HG03039 (cell line): ENCODE data around the gene B3GNT2.
"Not testable (repeated sequence)": the region's sequence is repeated elsewhere in the genome, so short reads cannot be mapped to it uniquely, and the experiment has no call there.

Experiments used
- ATAC-seq: cut with Tn5 transposase; IDR thresholded peaks from one replicate; pipeline ENCODE4 v1.9.1; 2021; ENCODE audit warnings: mild to moderate bottlenecking, moderate library complexity; ENCODE audit not compliant: unreplicated experiment

Gene B3GNT2, protein sequence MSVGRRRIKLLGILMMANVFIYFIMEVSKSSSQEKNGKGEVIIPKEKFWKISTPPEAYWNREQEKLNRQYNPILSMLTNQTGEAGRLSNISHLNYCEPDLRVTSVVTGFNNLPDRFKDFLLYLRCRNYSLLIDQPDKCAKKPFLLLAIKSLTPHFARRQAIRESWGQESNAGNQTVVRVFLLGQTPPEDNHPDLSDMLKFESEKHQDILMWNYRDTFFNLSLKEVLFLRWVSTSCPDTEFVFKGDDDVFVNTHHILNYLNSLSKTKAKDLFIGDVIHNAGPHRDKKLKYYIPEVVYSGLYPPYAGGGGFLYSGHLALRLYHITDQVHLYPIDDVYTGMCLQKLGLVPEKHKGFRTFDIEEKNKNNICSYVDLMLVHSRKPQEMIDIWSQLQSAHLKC

DNA sequence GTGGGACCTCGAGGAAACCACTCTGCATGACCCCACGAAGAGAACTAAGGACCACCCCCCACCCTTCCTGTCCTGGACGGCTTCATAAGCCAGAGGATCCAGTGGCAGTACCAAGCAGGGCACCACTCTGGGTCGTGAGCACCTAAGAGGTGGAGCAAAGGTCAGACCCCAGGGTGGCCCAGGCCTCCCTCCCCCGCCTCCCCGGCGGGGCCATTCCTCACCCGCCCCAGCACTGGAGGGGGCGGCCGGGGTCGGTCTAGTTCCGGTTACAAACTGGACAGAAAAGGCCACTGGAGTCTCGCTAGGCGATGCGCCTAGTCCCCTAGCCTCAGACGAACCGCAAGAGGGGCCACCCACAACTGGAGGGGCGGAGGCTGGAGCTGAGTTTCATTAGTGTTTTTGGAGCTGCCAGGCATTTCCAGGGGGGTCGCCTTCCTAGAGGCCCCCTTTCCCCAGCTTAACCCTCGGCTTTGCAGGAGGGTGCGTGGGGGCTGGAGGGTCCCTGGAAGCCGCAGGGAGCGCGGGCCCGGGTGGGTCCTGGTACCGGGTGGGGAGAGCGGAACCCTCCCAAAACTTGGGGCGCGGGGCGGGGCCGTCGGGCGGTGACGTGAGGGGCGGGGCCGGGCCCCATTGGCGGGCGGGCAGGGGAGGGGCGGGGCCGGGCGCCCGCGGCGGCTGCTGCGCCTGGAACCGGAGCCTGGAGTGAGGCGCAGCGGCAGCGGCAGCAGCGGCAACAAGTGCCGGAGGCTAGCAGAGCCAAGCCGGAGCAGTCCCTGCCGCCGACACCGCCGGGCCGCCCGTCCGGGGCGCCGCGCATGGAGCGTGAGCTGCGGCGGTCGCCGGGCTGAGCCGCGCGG is at the start of gene B3GNT2:
B3GNT2 (plus strand) TSS at position 695 of the 857 bp plus-strand sequence. CDS start 26,106 bp downstream, outside the sequence.
- ATAC-seq = peak; percentile 40

DNA sequence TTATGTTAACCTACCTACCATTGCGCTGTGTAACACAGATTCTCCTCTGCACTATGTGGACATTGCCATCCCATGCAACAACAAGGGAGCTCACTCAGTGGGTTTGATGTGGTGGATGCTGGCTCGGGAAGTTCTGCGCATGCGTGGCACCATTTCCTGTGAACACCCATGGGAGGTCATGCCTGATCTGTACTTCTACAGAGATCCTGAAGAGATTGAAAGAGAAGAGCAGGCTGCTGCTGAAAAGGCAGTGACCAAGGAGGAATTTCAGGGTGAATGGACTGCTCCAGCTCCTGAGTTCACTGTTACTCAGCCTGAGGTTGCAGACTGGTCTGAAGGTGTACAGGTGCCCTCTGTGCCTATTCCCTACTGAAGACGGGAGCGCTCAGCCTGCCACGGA is 49.1 kb upstream of the B3GNT2 start:
- ATAC-seq = not testable (repeated sequence)

DNA sequence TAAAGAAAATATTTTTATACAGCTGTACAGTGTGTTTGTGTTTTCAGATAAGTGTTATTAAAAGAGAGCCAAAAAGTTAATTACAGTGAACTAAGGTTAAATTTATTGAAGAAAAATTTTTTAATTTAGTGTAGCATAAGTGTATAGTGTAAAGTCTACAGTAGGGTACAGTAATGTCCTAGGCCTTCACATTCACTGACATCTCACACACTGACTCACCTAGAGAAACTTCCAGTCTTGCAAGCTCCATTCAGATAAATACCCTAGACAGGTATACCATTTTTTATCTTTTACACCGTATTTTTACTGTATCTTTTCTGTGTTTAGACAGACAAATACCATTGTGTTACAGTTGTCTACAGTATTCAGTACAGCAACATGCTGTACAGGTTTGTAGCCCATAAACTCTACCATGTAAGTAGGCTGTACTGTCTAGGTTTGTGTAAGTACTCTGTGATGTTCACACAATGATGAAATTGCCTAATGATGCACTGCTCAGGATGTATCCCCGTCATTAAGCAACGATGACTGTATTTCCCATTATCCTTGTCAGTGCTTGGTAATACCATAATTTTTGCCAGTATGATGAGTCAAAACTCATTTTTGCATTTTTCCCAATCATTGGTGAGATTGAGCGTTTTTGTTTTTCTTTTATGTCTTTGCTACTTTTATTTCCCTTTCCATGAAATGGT is 48.2 kb upstream of the B3GNT2 start:
- no peak for ATAC-seq

DNA sequence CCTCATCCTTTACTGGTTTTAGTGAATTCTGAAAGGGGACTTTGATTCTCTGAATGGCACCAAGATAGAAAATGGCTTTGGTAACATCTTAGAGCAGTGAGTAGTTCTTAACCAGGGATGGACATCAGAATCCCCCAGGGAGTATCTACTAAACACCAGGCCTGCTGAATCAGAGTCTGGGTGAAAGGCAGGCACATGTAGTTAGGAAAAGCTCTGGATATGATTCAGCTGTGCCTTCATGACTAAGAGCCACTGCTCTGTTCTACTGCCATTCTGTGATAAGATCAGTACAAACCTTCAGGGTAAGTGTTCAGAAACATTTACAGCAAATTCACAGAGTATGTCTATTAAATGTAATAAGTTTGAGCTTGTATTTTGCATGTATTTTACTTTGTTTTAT is 46.2 kb upstream of the B3GNT2 start:
- no peak for ATAC-seq

DNA sequence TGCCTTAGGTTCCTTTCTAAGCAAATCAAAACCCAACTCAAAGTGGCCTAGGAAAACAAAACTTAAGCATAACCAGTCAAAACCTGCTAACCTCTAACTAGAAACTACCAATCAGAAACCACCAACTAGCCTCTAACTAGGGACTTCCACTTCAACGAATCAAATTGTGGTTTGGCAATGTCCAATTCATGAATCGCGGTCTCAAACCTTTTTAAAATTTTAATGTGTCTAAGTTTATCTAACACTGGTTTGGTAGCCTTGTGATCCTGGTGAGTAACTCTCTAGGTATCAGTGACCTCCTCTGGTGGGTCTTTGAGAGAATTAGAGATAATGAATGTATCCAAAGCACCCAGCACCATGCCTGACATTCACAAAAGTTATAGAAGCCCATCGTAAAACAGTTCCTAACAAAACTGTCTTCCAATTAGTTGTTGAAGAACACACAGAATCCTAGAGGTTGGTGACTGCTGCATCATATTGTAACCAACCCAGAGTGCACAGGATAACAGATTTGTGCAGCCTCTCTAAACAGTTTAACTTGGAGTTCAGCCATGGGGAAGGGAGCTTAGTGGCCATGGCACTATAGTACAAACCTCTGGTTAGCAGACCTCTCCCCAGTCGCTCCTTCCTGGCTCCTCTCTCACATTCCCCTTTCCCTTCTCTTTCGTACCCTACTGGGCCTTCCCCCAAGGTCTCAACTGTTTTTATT is 45.2 kb upstream of the B3GNT2 start:
- ATAC-seq = no peak

DNA sequence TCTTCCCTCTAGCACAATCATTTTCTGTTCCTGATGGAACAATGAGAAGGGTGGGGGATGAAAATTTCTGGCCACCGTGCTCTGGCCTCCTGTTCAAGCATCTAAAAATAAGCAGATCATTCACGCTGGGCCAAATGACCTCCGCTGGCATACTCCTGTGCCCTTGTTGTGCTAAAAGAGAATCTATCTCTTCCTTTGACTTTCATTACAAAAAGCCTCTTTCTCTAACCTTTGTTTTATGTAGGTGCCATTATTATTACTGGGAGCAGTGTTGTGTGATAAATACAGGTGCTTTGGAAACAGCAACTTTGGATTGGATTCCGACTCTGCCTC is 44.6 kb upstream of the B3GNT2 start:
- no peak for ATAC-seq

DNA sequence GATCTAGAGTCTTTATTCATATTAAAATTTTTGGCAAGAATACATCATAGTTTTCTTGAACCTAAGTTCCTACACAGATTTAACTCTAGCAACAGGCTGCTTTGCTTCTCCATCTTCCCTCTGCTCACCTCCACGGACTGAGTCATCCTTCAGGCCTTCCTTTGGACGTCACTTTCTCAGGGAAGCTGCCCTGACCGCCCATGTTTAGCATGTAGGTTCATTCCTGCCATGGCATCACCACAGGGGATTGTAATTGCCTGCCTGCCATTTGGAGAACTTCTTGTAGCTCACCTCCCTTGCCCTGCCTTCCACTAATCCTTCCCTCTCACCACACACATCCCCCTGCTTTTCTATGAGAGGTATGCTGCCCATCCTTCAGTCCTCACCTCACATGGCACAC is 43.9 kb upstream of the B3GNT2 start:
- ATAC-seq = no peak

DNA sequence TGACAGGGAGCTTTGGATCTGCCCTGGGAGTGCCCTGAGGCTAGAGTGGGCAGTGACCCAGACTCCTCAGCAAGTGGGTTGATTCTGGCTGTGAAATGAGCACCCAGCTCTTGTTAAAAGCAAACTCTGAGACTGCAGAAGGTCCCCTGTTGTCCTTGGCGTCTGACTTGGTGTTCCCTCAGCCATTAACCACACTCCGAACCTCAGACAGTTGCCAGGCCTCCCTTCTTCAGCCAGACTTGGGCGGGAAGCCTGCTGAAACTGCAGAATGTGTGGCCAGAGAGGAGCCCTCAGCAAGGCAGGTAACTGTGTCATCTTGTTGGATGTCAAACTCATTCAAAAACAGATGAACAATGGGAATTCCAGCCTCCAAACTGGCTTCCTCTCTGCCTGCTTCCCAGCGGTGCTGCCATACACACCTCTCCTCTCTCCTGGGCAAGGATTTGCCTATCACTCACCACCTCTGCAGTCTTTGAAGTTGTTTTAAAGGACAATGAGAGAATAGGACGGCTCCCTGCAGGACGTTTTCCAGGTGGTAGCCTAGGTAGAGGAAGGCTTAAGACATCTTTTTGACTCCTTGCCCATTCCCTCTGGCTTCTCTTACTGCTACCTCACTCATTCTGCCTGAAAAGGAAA is 38.9 kb upstream of the B3GNT2 start:
- no peak for ATAC-seq

DNA sequence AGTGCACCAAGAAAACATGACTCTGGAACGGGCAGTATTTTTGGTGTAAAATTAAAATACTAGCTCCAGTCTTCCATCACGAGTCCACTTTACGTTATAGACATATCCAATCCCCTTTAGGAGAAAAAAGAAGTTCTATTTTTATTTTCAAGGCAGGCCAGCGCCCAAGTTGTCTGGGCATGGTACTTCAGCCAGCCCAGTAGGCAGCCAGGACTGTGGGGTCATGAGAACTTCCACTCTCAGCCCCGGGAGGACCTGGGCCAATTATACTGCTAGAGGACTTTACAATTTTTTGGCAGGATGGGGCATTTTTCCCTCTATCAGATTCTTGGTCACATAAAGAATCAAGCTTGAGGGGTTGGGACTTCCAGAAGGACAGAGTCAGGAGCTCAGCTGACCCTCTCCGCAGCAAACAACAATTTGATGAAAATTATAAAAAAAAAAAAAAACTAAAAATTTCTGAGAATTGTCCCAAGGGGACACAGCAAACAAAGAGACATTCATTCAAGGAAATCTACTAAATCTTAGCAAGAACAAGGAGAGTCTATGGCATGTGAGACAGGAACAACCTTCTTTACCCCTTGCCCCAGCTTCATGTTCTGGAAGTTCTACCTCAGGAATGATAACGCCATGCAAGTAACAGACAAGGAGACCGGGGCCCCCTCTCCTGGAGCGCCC is 37.3 kb upstream of the B3GNT2 start:
- ATAC-seq = no peak

DNA sequence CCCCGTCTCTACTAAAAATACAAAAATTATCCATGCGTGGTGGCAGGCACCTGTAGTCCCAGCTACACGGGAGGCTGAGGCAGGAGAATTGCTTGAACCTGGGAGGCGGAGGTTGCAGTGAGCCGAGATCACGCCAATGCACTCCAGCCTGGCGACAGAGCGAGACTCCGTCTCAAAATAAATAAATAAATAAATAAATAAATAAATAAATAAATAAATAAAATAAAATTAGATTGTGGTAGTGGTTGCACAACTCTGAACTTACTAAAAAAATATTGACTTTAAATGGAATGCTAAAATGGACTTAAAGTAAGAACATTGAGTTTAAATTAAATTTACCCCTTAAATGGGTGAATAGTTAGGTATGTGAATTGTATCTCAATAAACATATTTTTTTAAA is 35.2 kb upstream of the B3GNT2 start:
- not testable (repeated sequence) for ATAC-seq

DNA sequence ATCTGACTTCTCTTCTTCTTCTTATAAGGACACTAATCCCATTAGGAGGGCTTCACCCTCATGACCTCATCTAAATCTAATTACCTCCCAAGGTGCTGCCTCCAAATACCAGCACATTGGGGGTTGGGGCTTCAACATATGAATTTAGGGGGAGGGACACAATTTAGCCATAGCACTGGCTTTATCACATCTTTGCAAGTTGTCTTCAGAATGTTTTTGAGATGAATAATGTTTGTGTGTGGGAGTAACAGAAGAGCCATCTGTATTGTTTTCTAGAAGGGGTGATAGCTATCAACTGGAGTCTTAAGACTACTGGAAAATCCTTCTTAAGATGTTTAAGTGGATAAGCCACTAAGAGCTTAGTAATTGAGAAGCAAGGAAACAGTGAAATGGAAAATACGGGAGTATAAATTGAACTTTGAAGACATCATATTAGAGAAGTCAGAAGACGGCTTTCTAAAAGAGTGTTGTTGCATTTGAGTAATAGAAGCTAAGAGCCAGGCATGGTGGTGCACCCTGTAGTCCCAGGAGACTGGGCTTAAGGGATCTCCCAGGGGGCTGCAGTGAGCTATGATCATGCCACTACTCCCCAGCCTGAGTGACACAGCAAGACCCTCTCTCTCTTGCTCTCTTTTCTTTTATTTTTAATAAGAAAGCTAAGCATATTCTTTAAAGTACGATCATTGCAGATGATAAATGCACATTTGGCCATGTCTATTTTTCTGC is 32.6 kb upstream of the B3GNT2 start:
- no peak for ATAC-seq

DNA sequence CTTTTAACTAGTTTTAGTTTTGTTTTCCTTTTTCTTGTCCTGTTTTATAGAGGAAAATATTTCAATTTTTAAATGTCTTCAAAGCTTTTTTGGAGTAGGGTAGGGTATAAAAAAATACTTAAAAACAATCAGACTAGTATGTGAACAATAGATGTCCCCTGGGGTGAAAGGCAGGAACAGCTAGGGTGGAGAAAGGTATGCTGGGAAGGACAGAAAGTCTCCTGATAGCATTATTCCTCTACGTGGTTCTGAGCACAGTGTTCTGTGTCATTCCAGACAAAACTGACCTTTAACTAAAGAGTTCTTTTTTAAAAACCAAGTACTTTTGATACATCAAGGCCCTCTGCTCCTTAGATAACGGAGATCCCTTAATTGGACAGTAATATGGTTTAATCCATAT is 32.1 kb upstream of the B3GNT2 start:
- ATAC-seq = no peak

DNA sequence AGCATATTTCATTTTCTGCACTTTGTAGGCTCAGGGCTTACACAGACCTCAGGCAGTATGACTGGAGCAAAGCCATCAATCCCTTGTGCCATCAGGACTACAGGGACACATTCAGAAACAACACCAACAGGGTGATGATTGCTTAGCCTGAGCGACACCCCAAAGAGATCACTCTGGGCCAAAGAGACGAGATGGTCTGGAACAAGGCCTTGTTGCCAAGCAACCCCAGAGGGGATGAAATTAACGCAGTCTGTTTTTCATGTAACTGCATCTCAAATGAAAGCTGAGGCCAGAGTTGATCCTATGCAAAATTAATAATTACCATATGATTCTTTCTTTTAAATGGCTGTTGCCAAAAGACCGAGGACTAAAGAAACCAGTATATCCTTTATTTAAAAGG is 20.2 kb upstream of the B3GNT2 start:
- no peak for ATAC-seq

DNA sequence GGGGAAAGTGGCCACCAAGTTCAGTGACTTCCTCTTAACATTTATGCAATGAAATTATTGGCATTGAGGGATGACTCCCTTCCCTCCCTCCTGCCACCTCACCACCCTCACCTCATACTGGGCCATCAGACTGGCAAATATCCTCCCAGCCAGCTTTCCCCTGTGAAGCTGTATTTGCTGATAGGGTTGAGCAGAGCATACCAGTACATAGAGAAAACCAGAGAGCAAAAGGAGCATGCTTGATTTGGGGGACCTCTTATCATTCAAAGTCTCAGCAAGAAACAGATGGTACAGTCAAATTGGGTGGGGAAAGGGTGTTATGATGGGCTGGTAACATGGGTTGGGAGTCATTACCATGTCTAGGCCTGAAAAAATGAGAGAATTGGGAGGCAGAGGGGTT is 19.1 kb upstream of the B3GNT2 start:
- ATAC-seq = no peak

DNA sequence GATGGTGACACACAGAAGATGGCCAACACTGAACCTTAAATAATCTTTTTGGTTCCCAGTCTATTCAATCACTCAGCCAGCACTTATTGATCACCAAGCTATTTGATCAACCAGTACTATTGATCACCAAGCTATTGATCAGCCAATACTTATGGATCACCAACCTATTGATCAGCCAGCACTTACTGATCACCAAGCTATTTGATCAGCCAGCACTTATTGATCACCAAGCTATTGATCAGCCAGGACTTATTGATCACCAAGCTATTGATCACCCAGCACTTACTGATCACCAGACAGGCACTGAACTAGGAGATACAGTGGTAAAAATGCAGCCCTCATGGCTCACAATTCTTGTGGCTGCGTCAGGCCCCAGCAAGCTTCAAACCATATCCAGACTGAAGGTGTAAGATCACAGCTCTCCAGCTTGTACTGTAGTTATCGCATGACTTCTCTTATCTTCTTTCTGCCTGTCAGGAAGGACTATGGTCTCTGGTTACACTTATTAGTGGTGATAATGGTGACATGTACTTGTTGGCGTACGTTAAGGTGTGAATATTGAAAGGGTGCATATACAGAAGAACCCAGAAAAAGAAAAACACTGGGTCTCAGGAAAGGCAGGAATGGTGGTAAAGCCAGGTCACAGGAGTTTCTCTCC is 18.4 kb upstream of the B3GNT2 start:
- no peak for ATAC-seq

DNA sequence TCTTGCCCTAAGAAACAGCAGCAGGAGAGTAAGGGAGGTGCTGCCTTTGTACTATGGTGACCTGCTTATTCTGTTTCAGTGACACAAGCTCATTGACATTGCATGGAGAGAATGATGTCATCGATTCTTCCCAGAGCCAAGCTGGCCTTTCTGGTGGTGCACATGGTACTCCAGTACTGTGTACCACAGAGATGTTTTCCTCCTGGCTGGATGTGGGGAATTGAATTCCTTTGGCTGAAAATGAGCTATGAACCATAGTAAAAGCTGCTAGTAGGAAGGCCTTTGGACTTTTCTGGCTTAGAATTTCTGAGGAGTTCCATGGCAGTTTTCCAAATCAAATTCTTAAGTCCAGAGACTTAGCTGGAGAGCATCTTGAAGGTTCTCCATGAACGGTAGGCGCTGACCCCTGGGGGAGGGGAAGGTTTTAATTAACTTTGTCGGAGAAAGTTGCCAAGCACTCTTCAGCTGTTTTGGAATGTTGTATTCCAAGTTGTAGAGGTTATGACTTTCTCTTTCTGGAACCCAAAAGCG is 17.1 kb upstream of the B3GNT2 start:
- ATAC-seq = no peak

DNA sequence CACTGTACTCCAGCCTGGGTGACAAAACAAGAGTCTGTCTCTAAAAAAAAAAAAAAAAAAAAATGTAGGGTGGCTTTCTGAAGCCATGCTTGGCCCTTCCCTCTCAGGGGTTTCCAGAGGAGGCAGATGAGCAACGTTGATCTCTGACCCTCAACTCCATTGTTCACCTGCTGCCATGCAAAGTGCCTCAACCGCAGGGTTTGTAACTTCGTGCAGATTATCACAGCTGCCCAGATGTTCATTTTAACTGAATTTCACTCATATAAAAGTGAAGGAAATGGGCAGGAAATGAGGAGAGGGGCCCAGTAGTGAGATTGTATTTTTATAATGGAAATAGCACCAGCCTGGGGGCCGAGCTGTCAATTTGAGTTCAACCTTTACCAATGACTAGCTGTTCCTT is 14.9 kb upstream of the B3GNT2 start:
- ATAC-seq = no peak

DNA sequence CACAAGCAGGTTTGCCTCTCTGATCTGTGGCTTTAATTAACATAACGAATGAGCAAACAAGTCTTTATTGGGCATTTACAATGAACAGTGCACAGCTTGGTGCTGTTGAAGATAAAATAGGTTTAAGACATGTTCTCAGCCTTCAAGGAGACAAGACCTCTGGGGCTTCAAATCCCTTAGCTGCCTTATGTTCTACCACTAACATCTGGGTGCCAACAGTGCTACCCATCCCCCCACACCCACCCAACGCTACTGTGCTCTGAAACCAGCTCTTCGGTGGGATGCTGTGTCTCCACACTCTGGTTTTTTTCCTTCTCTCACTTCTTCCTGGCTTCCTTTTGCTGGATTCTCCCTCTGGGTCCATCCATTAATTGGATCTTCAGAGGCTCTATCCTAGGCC is 14.1 kb upstream of the B3GNT2 start:
- no peak for ATAC-seq
